RWPE1 (cell line): ENCODE results near the gene MYO15A.

Experiments
- CTCF ChIA-PET: fragments of 350-600 bp; sonication (Branson Sonifier 250); formaldehyde crosslinking; extraction: SDS; loops from one replicate; lab custom pipeline; 2021; lab: Yijun Ruan, JAX
- POLR2A ChIA-PET: fragments of 400-600 bp; formaldehyde crosslinking; extraction: SDS; loops from one replicate; lab custom pipeline; 2020; ENCODE audit warnings: antibody characterized with exemption; ENCODE audit not compliant: low non-redundant PET; lab: Yijun Ruan, JAX
- DNase-seq: peaks from one replicate; pipeline ENCODE4 v3.0.0; 2012; ENCODE audit warnings: low spot score
- H3K27ac ChIP-seq: fragments of 450-650 bp; 2 replicates; pipeline ENCODE4 v1.5.1; 2017
- CTCF ChIP-seq: fragments of 450-650 bp; conservative IDR thresholded peaks from 2 replicates; pipeline ENCODE4 v1.5.1; 2017; ENCODE audit warnings: low read depth, mild to moderate bottlenecking

MYO15A gene

DNA sequence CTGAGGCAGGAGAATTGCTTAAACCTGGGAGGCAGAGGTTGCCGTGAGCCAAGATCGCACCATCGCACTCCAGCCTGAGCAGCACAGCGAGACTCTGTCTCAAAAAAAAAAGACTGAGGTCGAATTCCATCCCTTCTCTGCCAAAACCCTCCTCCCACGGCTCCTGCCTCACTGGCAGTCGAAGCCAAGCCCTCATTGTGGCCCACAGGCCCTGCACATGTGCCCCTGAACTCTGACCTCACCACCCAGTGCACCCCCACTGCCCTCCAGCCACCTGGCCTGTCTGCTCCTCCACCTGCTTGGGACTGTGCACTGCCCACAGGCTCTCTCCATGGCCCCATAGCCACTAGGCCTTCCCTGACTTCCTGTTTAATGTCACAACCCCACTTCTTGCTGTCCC, 7.0 kb downstream of the MYO15A start:
- DNase-seq: no peak
- no peak for TF ChIP-seq CTCF
- CTCF ChIA-PET: no interaction called here
- no peak overlapping the region for H3K27ac ChIP-seq
- POLR2A ChIA-PET: no interaction called here

DNA sequence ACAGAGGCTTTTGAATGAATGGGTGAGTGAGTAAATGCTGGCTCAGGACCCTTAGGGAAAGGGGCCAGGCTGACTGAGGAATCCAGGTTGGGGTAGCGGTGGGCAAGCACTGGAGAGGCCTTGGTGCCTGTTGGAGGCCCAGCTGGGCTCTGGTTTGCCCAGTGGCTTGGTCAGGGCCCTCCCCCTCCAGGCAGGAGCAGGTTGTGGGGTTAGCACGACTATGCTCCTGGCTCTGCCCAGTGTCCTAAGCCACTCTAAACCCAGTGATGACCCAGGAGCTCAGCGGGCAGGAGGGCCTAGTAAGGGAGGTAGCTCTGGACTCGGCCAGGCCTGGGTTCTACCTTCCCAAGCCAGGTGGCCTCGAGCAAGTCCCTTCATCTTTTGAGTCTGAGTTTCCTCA, 7.5 kb downstream of the MYO15A start:
- ChIA-PET CTCF (no interaction called here), POLR2A (no interaction called here)
- no peak for TF ChIP-seq CTCF
- no peak overlapping the region for H3K27ac ChIP-seq
- no peak for DNase-seq

DNA sequence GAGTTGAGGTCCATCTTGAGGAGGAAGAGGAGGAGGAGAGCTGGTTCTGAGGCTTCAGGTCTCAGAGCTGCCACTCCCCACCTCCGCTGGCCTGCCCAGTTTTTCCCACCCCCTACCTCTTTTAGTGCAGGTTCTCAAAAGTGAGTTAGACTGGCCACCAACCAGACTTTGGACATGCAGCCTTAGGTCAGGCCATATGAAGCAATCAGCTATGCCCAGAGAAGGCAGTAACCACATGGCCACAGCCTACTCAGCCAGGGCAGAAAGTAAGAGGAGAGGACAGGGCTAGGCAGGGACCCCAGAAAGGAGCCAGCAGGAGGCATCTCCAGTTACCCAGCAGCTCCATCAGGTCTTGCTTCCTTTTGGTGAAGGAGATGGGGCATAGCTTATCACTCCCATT, 9.0 kb downstream of the MYO15A start:
- no peak overlapping the region for H3K27ac ChIP-seq
- POLR2A ChIA-PET: no interaction called here

GRCh38 chr17:18117982-18118975, 9.7 kb downstream of the MYO15A start:
- no peak for TF ChIP-seq CTCF
- ChIA-PET POLR2A (no interaction called here), CTCF (no interaction called here)
- DNase-seq: no peak
- H3K27ac ChIP-seq: no peak overlapping the region

More for the DNA sequence above, 9.0 kb downstream of the MYO15A start:
- CTCF ChIA-PET: no interaction called here
- no peak for TF ChIP-seq CTCF
- no peak for DNase-seq

GRCh38 chr17:18119166-18119745, 10.7 kb downstream of the MYO15A start:
- POLR2A ChIA-PET: no interaction called here
- CTCF ChIA-PET: no interaction called here
- no peak for DNase-seq
- H3K27ac ChIP-seq: no peak overlapping the region
- TF ChIP-seq CTCF: no peak

GRCh38 chr17:18119938-18120337, 11.4 kb downstream of the MYO15A start:
- POLR2A ChIA-PET: no interaction called here
- no peak for TF ChIP-seq CTCF
- no peak overlapping the region for H3K27ac ChIP-seq
- DNase-seq: no peak
- CTCF ChIA-PET: interaction anchor here (0.6 kb wide), 1 partner anchor 385 kb away, joined by 5 read pairs; no protein-coding TSS in a partner anchor
